ENCODE results near the gene WFIKKN2.
"Not testable (repeated sequence)": the region's sequence is repeated elsewhere in the genome, so short reads cannot be mapped to it uniquely, and the experiment has no call there.

Gene WFIKKN2

GRCh38 chr17:50800196-50800700, 35.1 kb upstream of the WFIKKN2 start:
- Histone ChIP-seq H3K27me3 (no peaks in the 10 kb centered on the region), H3K4me1 (ENCODE audit: control insufficient read depth in 1 of 2, insufficient read depth in 1 of 2, low read depth in 1 of 2, low read length in 1 of 2) (no peaks in the 10 kb centered on the region), H3K36me3 (no peaks in the 10 kb centered on the region), H3K9me3 (no peaks in the 10 kb centered on the region), H3K27ac (no peak overlapping the region), H3K4me3 (ENCODE audit: low read depth in 1 of 2, low read length in 1 of 2) (no peak overlapping the region)
- no peak for TF ChIP-seq CTCF (IDR thresholded peaks at IDR 0.05)

- Histone ChIP-seq H3K27ac (no peak overlapping the region), H3K36me3 (no peaks in the 10 kb centered on the region), H3K27me3 (no peaks in the 10 kb centered on the region), H3K4me1 (ENCODE audit: control insufficient read depth in 1 of 2, insufficient read depth in 1 of 2, low read depth in 1 of 2, low read length in 1 of 2) (no peaks in the 10 kb centered on the region), H3K4me3 (ENCODE audit: low read depth in 1 of 2, low read length in 1 of 2) (no peak overlapping the region), H3K9me3 (no peaks in the 10 kb centered on the region)
- no peak for TF ChIP-seq CTCF (IDR thresholded peaks at IDR 0.05)
Measured at GRCh38 chr17:50802609-50803571, 32.5 kb upstream of the WFIKKN2 start.

- H3K27me3 ChIP-seq, result no peaks in the 10 kb centered on the region
- H3K36me3 ChIP-seq, result no peaks in the 10 kb centered on the region
- H3K9me3 ChIP-seq, result no peaks in the 10 kb centered on the region
- H3K4me3 ChIP-seq (ENCODE audit: low read depth in 1 of 2, low read length in 1 of 2), result no peak overlapping the region
- no peak for TF ChIP-seq CTCF (IDR thresholded peaks at IDR 0.05)
- no peak overlapping the region for H3K27ac ChIP-seq
- no peaks in the 10 kb centered on the region for H3K4me1 ChIP-seq (ENCODE audit: control insufficient read depth in 1 of 2, insufficient read depth in 1 of 2, low read depth in 1 of 2, low read length in 1 of 2)
Measured at GRCh38 chr17:50803676-50804075, 31.7 kb upstream of the WFIKKN2 start.

- H3K27ac ChIP-seq; H3K36me3 ChIP-seq; H3K4me1 ChIP-seq (ENCODE audit: control insufficient read depth in 1 of 2, insufficient read depth in 1 of 2, low read depth in 1 of 2, low read length in 1 of 2); H3K27me3 ChIP-seq; H3K4me3 ChIP-seq (ENCODE audit: low read depth in 1 of 2, low read length in 1 of 2); H3K9me3 ChIP-seq: not testable (repeated sequence)
Measured at GRCh38 chr17:50804749-50805475, 30.5 kb upstream of the WFIKKN2 start.

- no peaks in the 10 kb centered on the region for H3K36me3 ChIP-seq
- H3K9me3 ChIP-seq, result no peaks in the 10 kb centered on the region
- H3K4me3 ChIP-seq (ENCODE audit: low read depth in 1 of 2, low read length in 1 of 2), result no peak overlapping the region
- H3K27ac ChIP-seq, result no peak overlapping the region
- no peaks in the 10 kb centered on the region for H3K27me3 ChIP-seq
- H3K4me1 ChIP-seq (ENCODE audit: control insufficient read depth in 1 of 2, insufficient read depth in 1 of 2, low read depth in 1 of 2, low read length in 1 of 2), result no peaks in the 10 kb centered on the region
- no peak for TF ChIP-seq CTCF (IDR thresholded peaks at IDR 0.05)
Measured at GRCh38 chr17:50805486-50805885, 29.9 kb upstream of the WFIKKN2 start.

All from neutrophil (primary cell).